Lower leg skin (tissue), 3 donors: ENCODE measurements around the gene SDK2.

ENCODE experiments used
- CTCF ChIP-seq, 3 donors: fragments of 450-650 bp; IDR thresholded peaks; one replicate each; pipeline ENCODE4 v1.5.1; 2016; ENCODE audit warnings: antibody characterized with exemption in 3 of 3, mild to moderate bottlenecking in 3 of 3, moderate library complexity in 2 of 3
- POLR2A ChIP-seq, 2 donors: fragments of 450-650 bp; IDR thresholded peaks; one replicate each; pipeline ENCODE4 v1.6.1; 2016 to 2017; ENCODE audit warnings: antibody characterized with exemption in 2 of 2, mild to moderate bottlenecking in 1 of 2, moderate library complexity in 1 of 2

GRCh38 chr17:73393962-73394361 lies 250.3 kb downstream of the SDK2 start:
- TF ChIP-seq POLR2A (IDR thresholded peaks at IDR 0.05) (no peak), CTCF (IDR thresholded peaks at IDR 0.05) (no peak)
